ENCODE measurements around the gene NFATC4.

GRCh38 chr14:24426912-24427536 lies 59.0 kb downstream of the NFATC4 start:
- TF ChIP-seq, protein P1, sequence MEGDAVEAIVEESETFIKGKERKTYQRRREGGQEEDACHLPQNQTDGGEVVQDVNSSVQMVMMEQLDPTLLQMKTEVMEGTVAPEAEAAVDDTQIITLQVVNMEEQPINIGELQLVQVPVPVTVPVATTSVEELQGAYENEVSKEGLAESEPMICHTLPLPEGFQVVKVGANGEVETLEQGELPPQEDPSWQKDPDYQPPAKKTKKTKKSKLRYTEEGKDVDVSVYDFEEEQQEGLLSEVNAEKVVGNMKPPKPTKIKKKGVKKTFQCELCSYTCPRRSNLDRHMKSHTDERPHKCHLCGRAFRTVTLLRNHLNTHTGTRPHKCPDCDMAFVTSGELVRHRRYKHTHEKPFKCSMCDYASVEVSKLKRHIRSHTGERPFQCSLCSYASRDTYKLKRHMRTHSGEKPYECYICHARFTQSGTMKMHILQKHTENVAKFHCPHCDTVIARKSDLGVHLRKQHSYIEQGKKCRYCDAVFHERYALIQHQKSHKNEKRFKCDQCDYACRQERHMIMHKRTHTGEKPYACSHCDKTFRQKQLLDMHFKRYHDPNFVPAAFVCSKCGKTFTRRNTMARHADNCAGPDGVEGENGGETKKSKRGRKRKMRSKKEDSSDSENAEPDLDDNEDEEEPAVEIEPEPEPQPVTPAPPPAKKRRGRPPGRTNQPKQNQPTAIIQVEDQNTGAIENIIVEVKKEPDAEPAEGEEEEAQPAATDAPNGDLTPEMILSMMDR (IDR thresholded peaks at IDR 0.05 in 8 of 11, conservative IDR thresholded peaks at IDR 0.05 in 3 of 11) = no peak
- TF ChIP-seq POLR2AphosphoS5 (IDR thresholded peaks at IDR 0.05) = peak in 1 of 3 donors; percentile 19

Data from spleen (tissue), 7 donors.